ENCODE measurements around the gene HERC6.

The HERC6 gene

DNA sequence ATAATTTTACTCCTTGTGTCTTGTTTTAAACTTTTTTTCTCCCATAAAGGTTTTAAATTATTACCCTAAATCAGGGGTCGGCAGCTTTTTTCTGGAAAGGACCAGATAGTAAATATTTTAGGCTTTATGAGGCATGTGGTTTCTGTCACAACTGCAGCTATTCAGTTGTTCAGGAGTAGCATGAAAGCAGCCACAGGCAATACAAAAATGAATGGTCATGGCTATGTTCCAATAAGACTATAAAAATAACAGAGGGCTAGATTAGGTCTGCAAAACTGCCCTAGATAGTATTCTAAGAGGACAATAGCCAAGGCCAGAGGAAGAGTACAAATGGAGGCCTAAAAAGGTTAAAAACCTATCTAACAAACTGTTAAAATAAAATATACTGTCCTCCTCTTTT lies 102.9 kb downstream of the HERC6 start:
- Histone ChIP-seq H3K4me1 (ENCODE audit: insufficient read depth, low read length, poor library complexity, severe bottlenecking) (no peaks in the 10 kb centered on the region), H3F3A (ENCODE audit: low read depth) (no peaks in the 10 kb centered on the region), H3K4me2 (ENCODE audit: low read depth, low read length, poor library complexity, severe bottlenecking) (no peak overlapping the region), H3K36me3 (ENCODE audit: insufficient read depth, low read length) (peaks cover 2% of the 10 kb centered on the region; the same call in 1 of the 2 replicates), H4K20me1 (ENCODE audit: insufficient read depth, low read length, poor library complexity, severe bottlenecking) (no peaks in the 10 kb centered on the region), H3K27me3 (ENCODE audit: insufficient read depth, low read length, poor library complexity, severe bottlenecking) (no peaks in the 10 kb centered on the region), H3K9me3 (ENCODE audit: insufficient read depth, low read depth, low read length) (no peaks in the 10 kb centered on the region), H3K9me2 (replicated peaks; ENCODE audit: low read depth, low read length) (no peaks in the 10 kb centered on the region), H3K9ac (ENCODE audit: low read depth, low read length, poor library complexity, severe bottlenecking) (no peak overlapping the region), H3K79me2 (ENCODE audit: insufficient read depth, low read length) (no peaks in the 10 kb centered on the region), H2AFZ (ENCODE audit: low read length) (no peak overlapping the region), H3K4me3 (ENCODE audit: low read length, poor library complexity, severe bottlenecking) (no peak overlapping the region)
- TF ChIP-seq, protein P1, sequence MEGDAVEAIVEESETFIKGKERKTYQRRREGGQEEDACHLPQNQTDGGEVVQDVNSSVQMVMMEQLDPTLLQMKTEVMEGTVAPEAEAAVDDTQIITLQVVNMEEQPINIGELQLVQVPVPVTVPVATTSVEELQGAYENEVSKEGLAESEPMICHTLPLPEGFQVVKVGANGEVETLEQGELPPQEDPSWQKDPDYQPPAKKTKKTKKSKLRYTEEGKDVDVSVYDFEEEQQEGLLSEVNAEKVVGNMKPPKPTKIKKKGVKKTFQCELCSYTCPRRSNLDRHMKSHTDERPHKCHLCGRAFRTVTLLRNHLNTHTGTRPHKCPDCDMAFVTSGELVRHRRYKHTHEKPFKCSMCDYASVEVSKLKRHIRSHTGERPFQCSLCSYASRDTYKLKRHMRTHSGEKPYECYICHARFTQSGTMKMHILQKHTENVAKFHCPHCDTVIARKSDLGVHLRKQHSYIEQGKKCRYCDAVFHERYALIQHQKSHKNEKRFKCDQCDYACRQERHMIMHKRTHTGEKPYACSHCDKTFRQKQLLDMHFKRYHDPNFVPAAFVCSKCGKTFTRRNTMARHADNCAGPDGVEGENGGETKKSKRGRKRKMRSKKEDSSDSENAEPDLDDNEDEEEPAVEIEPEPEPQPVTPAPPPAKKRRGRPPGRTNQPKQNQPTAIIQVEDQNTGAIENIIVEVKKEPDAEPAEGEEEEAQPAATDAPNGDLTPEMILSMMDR (conservative IDR thresholded peaks at IDR 0.05; ENCODE audit: low read length) = no peak
- TF ChIP-seq EZH2phosphoT487 (IDR thresholded peaks at IDR 0.05; ENCODE audit: borderline replicate concordance) = no peak

DNA sequence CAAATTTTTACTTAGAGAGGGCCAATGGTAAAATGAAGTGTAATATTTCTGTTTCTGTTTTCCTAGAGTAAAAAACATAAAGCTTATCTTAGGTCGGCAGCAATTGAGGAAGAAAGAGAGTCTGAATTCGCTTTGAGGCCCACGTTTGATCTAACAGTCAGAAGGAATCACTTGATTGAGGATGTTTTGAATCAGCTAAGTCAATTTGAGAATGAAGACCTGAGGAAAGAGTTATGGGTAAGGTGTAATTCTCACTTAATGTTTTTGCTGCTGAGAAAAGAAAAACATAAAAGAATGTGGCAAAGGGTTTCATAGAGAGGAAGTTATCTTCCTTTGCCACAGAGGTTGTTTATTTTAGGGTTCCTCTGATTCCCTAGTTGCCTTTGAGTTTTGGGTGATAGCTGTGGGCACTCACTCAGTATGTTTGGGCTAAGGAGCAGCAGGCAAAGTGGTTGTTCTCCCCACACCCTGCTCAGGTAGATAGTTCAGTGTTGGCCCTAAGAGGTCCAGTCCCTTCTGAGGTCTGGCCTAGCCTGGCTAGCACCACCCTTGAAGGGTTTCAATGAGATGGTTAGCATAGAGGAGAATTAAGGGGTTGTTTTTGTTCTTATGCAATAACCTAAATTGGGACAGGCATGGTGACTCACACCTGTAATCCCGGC lies 110.6 kb downstream of the HERC6 start:
- Histone ChIP-seq H3K4me2 (ENCODE audit: low read depth, low read length, poor library complexity, severe bottlenecking) (no peak overlapping the region), H3K4me1 (ENCODE audit: insufficient read depth, low read length, poor library complexity, severe bottlenecking) (peaks cover 11% of the 10 kb centered on the region), H3K79me2 (ENCODE audit: insufficient read depth, low read length) (no peaks in the 10 kb centered on the region), H3K36me3 (ENCODE audit: insufficient read depth, low read length) (peaks cover 39% of the 10 kb centered on the region; the same call in 1 of the 2 replicates), H3K9ac (ENCODE audit: low read depth, low read length, poor library complexity, severe bottlenecking) (no peak overlapping the region), H3K4me3 (ENCODE audit: low read length, poor library complexity, severe bottlenecking) (no peak overlapping the region), H3K27me3 (ENCODE audit: insufficient read depth, low read length, poor library complexity, severe bottlenecking) (no peaks in the 10 kb centered on the region), H2AFZ (ENCODE audit: low read length) (no peak overlapping the region), H3K9me3 (ENCODE audit: insufficient read depth, low read depth, low read length) (no peaks in the 10 kb centered on the region), H3K9me2 (replicated peaks; ENCODE audit: low read depth, low read length) (no peaks in the 10 kb centered on the region), H4K20me1 (ENCODE audit: insufficient read depth, low read length, poor library complexity, severe bottlenecking) (no peaks in the 10 kb centered on the region), H3F3A (ENCODE audit: low read depth) (no peaks in the 10 kb centered on the region)
- TF ChIP-seq EZH2phosphoT487 (IDR thresholded peaks at IDR 0.05; ENCODE audit: borderline replicate concordance) = no peak
- TF ChIP-seq, protein P1 (conservative IDR thresholded peaks at IDR 0.05; ENCODE audit: low read length) = no peak
